ENCODE results near the gene ANKRD27.
A peak's percentile ranks its signal among the peaks of the same experiment; 100 is the strongest.
"Not testable (repeated sequence)": the region's sequence is repeated elsewhere in the genome, so short reads cannot be mapped to it uniquely, and the experiment has no call there.

The ANKRD27 gene

GRCh38 chr19:32674931-32675719 is at the start of gene ANKRD27:
Gene ANKRD27, minus strand, starts transcription at chr19:32675180. Its CDS starts 16,165 bp downstream, at chr19:32659015.
- peak; percentile 100 for DNase-seq (ENCODE audit: low spot score)

DNA sequence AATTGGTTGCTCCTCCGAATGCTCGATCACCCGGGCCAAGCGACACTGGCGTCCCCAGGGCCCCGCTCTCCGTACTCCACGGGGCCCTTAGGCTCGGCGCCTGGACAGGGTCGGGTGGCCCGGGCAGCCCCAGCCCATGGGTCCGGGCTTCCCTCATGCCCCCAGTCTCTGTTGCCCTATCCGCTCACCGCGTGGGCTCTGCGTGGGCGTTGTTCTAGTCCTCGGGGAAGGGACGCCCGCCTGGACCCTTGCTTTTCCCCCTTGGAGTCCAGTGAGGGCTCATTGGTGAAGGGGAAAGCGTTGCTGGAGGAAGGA is 45.9 kb upstream of the ANKRD27 start:
- DNase-seq (ENCODE audit: low spot score) = no peak

- DNase-seq (ENCODE audit: low spot score) = no peak
Measured at GRCh38 chr19:32720216-32720935, 45.4 kb upstream of the ANKRD27 start.

GRCh38 chr19:32719611-32720059 is 44.7 kb upstream of the ANKRD27 start, which contains the start of gene TDRD12:
Gene TDRD12, plus strand, starts transcription at chr19:32719767. Its CDS starts 306 bp downstream, at chr19:32720073.
- no peak for DNase-seq (ENCODE audit: low spot score)

- no peak for DNase-seq (ENCODE audit: low spot score)
Measured at GRCh38 chr19:32718286-32718685, 43.3 kb upstream of the ANKRD27 start.

DNA sequence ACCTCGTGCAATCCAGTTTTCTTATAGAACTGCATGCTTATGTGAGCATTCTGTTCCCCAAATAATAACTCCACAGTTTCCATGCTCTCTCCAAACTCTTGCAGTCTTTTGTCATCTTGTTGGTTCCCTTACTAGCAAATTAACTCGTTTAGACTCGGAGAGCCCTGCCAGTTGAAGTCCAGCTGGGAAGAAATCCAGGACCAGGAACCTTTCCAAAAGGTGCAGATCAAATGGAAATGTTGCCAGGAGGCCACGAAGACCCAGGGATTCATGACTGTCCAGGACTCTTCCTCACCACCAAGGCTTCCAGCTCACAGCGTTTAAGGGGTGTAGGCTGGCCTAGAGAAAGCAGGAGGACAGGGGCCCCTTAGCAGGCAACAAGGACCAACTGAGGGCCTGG is 42.5 kb upstream of the ANKRD27 start:
- DNase-seq (ENCODE audit: low spot score) = no peak

DNA sequence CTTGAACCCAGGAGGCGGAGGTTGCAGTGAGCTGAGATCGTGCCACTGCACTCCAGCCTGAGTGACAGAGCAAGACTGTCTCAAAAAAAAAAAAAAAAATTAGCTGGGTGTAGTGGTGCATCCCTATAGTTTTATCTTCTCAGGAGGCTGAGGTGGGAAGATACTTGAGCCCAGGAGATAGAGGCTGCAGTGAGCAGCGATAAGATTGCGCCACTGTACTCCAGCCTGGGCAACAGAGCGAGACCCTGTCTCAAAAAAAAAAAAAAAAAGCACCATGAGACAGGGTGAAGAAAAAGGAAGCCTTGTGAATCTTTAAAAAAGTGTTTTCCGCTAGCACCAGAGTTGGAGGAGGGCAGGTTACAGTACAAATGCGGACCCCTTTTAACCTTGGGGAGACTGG is 41.2 kb upstream of the ANKRD27 start:
- DNase-seq (ENCODE audit: low spot score) = not testable (repeated sequence)

- DNase-seq (ENCODE audit: low spot score) = no peak
Measured at GRCh38 chr19:32711747-32712146, 36.8 kb upstream of the ANKRD27 start.

GRCh38 chr19:32709032-32709431 is 34.1 kb upstream of the ANKRD27 start:
- no peak for DNase-seq (ENCODE audit: low spot score)

DNA sequence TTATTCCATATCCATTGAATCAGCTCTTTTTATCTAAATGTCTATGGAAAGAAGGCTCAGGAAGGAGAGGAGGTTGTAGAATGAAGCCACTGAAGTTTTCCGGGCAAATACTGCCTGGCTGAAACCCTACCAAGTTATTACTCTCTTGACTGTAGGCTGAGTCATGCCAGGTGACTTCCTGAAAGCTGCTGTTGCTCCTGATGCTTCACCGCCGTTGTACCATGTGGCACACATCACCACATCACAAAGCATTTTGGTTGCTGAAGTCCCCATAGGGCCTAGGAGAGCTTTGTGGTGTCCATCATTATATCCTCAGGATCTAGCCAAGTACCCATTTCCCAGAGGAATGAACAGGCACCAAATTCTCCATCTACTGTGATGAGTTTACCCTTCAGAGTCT is 33.5 kb upstream of the ANKRD27 start:
- no peak for DNase-seq (ENCODE audit: low spot score)

DNA sequence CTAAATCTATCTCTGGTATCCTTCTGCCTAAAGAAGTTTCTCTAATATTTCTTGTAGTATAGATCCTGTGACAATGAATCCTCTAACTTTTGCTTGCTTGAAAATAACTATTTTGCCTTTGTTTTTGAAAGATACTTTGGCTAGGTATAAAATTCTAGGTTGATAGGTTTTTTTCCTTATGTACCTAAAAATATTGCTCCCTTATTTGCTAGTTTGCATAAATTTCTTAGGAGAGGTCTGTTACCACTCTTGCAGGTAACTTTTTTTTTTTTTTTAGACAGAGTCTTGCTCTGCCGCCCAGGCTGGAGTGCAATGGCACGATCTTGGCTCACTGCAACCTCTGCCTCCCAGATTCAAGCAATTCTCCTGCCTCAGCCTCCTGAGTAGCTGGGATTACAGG is 29.0 kb upstream of the ANKRD27 start:
- DNase-seq (ENCODE audit: low spot score) = not testable (repeated sequence)

DNA sequence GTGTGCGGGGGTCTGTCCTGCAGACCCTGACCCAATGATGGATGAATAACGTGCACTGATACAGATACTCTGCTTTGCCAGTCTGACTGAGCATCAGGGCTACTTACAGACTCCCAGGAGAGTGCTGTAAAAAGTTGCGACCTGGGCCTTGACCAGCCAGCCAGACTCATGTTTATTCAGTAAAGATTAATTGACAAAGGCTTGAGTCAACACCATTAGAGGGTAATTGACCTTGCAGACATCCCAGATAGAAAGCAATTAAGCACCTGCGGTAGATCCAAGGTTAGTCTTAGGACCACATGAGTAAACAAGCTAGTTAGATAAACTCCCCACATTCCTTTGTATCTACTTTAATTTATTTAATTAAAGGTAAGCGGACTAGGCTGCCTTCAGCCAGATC is 27.0 kb upstream of the ANKRD27 start:
- DNase-seq (ENCODE audit: low spot score) = no peak

GRCh38 chr19:32700129-32700528 is 25.1 kb upstream of the ANKRD27 start:
- DNase-seq (ENCODE audit: low spot score) = not testable (repeated sequence)

DNA sequence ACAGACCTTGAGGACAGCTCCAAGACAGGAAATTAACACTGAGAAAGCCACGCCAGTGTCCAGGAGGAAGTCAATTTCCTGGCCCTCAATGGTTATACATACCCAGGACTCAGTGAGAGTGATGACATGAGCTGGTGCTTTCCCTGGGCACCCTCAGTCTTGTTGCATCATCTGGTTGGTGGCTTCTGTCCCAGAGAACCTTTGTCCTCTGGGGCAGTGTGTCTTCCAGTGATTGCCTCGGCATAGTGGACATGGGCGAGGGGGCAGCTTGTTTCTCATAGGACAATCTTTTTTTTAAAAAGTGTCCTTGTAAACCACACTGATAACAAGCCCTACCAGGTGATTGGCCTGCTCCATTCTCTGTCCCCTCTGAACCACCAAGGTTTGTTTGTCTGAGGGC is 21.8 kb upstream of the ANKRD27 start:
- DNase-seq (ENCODE audit: low spot score) = not testable (repeated sequence)

DNA sequence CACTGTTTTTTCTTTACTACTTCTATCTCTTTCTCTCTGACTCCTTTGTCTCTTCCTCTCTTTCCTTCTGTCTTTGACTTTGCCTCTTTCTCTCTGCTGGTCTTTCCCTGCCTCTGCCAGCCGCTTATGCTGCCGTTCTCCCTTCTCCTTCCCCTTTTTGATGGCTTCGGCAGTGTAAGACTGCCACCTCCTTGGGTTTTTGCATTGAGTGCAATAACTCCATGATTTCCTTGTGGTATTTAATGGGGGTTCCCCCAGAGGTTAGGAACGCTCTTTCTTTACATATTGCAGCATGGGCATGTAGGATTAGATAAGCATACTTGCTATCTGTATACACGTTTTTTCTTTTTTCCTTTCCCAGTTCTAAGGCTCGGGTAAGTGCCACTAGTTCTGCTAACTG is 20.5 kb upstream of the ANKRD27 start:
- DNase-seq (ENCODE audit: low spot score) = not testable (repeated sequence)

GRCh38 chr19:32694851-32695250 is 19.9 kb upstream of the ANKRD27 start:
- not testable (repeated sequence) for DNase-seq (ENCODE audit: low spot score)

GRCh38 chr19:32694316-32694715 is 19.3 kb upstream of the ANKRD27 start:
- not testable (repeated sequence) for DNase-seq (ENCODE audit: low spot score)

GRCh38 chr19:32693151-32694108 is 18.4 kb upstream of the ANKRD27 start:
- not testable (repeated sequence) for DNase-seq (ENCODE audit: low spot score)

DNA sequence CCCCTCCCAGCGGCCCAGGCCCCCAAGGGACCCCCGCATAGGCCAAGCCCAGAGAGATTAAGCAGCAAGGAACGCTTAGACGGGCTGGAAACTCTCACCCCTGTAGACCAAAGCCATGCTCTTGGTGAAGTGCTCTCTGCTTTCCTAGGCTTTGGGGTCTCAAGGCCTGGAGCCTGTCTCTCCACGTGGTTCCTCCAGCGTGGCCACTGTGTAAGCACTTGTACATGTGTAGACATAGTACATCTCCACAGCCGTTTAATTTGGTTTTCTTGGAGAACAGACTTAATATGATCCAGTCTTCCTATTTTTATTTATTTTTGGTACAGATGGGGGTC is 17.7 kb upstream of the ANKRD27 start:
- no peak for DNase-seq (ENCODE audit: low spot score)

- peak; percentile 84 for DNase-seq (ENCODE audit: low spot score)
Measured at GRCh38 chr19:32691952-32692726, 17.2 kb upstream of the ANKRD27 start.

GRCh38 chr19:32691291-32691951 is 16.4 kb upstream of the ANKRD27 start, which contains the start of gene NUDT19:
Gene NUDT19, plus strand, starts transcription at chr19:32691821. Its CDS starts 140 bp downstream, at chr19:32691961.
- DNase-seq (ENCODE audit: low spot score) = peak; percentile 95

Measured in GM03348 (cell line).